Esophagus squamous epithelium (tissue), 5 donors: ENCODE data around the gene KL. TPM values are rescaled to one million over a fixed set of nuclear protein-coding genes. Genes with fewer than 3 reads are reported as not detected.

Experiments
- DNase-seq: peaks from one replicate; lab custom pipeline; 2025; lab: John Stamatoyannopoulos, UW
- H3K27ac ChIP-seq, 4 donors: fragments of 200-600 bp; sonication (generic); one replicate each; pipeline ENCODE4 v1.5.1; 2016 to 2019; ENCODE audit warnings: mild to moderate bottlenecking in 1 of 4
- H3K27me3 ChIP-seq, 4 donors: fragments of 200-600 bp; sonication (generic); 1 replicate in 3 of 4; 2 replicates in 1 of 4; pipeline versions ENCODE4 v1.5.1 to v1.6.0; 2017 to 2021; ENCODE audit warnings: antibody characterized with exemption in 1 of 4
- H3K36me3 ChIP-seq, 3 donors: fragments of 200-600 bp; sonication (generic); one replicate each; pipeline ENCODE4 v1.5.1; 2016 to 2019
- H3K4me1 ChIP-seq, 3 donors: fragments of 200-600 bp; sonication (generic); one replicate each; pipeline ENCODE4 v1.5.1; 2017 to 2019
- H3K4me3 ChIP-seq, 4 donors: fragments of 200-600 bp; sonication (generic); 1 replicate in 3 of 4; 2 replicates in 1 of 4; pipeline ENCODE4 v1.5.1; 2016 to 2019; ENCODE audit warnings: mild to moderate bottlenecking in 2 of 4, moderate library complexity in 1 of 4
- H3K9me3 ChIP-seq, 3 donors: fragments of 200-600 bp; sonication (generic); one replicate each; pipeline ENCODE4 v1.5.1; 2016 to 2019
- POLR2A ChIP-seq, 4 donors: fragments of 450-650 bp; IDR thresholded peaks; one replicate each; pipeline ENCODE4 v1.6.1; 2017; ENCODE audit warnings: antibody characterized with exemption in 4 of 4, mild to moderate bottlenecking in 4 of 4, moderate library complexity in 3 of 4
- WGBS, 2 donors: methylation state at CpG; one replicate each; pipeline ENCODE4 v1.1.5; 2018; 5-methylcytosine and 5-hydroxymethylcytosine counted together
- intact Hi-C: fragments of 100-400 bp; cut with DNase I; formaldehyde crosslinking; loops from one replicate; pipeline ENCODE4 v1.15.0; 2022
- total RNA-seq, 4 donors: library from RNA; depleted of rRNA; stranded (reverse); fragments of >200 nt; gene quantifications; one replicate each; pipeline ENCODE4 v1.1.0, GENCODE V29; 2016
- TF ChIP-seq, protein P1 (sequence below), 6 experiments: fragments of 450-650 bp in 4 of 6; fragments of 200-600 bp in 2 of 6; sonication (generic) in 2 of 6; IDR thresholded peaks; one replicate each; pipeline ENCODE4 v1.5.1; 2016 to 2019; ENCODE audit warnings: antibody characterized with exemption in 6 of 6, mild to moderate bottlenecking in 4 of 6, moderate library complexity in 4 of 6
- donor health status: DM: yes; HTN: yes; CAD: no.

KL gene
- total RNA-seq, 4 donors from 2014 or later = 0.11 to 1.1 (median 0.82) TPM

DNA sequence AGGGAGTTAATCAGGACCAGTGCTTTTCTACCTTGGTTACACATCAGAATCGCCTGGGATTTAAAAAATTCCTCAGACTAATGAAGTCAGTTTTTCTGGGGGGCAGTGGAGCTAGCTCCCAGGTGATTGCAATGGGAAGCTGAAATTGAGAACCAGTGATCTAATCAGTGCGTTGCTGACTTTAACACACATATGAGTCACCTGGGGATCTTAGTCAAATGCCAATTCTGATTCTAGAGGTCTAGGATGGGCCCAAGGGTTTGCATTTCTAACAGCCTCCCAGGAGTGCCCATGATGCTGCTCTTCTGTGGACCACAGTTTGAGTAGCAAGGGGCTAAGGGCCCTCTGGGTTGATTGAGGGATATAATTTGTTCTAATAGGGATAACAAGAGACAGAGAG is 54.5 kb downstream of the KL start:
- no peak for TF ChIP-seq POLR2A (IDR thresholded peaks at IDR 0.05)
- TF ChIP-seq, protein P1, sequence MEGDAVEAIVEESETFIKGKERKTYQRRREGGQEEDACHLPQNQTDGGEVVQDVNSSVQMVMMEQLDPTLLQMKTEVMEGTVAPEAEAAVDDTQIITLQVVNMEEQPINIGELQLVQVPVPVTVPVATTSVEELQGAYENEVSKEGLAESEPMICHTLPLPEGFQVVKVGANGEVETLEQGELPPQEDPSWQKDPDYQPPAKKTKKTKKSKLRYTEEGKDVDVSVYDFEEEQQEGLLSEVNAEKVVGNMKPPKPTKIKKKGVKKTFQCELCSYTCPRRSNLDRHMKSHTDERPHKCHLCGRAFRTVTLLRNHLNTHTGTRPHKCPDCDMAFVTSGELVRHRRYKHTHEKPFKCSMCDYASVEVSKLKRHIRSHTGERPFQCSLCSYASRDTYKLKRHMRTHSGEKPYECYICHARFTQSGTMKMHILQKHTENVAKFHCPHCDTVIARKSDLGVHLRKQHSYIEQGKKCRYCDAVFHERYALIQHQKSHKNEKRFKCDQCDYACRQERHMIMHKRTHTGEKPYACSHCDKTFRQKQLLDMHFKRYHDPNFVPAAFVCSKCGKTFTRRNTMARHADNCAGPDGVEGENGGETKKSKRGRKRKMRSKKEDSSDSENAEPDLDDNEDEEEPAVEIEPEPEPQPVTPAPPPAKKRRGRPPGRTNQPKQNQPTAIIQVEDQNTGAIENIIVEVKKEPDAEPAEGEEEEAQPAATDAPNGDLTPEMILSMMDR (IDR thresholded peaks at IDR 0.05) = no peak
- no peak for DNase-seq
- 67 to 86% methylated on average over 2 of the region's 2 CpGs for WGBS, 2 donors
- H3K4me3 ChIP-seq = no peak overlapping the region
- H3K36me3 ChIP-seq = peaks cover 0 to 3% (median 0%) of the 10 kb centered on the region in 3 donors
- intact Hi-C loops = no loop called here
- H3K9me3 ChIP-seq = no peaks in the 10 kb centered on the region
- no peaks in the 10 kb centered on the region for H3K27me3 ChIP-seq
- H3K27ac ChIP-seq = no peak overlapping the region
- H3K4me1 ChIP-seq = no peaks in the 10 kb centered on the region

DNA sequence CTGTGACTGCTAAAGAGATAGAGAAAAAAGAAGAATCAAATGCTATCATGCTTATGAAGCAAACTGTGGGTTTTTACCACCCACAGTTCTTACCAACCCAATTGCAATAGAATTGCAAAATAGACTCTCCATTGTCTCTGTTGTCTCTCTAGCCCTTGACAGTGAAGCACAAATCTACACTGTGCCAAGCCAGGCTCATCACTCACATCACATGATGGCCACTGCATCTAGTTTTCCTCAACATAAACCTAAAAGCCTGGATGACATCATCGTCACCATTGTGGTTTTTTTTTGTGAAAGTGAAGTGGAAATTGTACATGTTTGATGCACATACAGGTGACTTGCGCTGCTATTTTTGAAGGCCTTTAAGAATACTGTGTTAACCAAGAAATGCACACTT is 56.1 kb downstream of the KL start:
- DNase-seq = no peak
- TF ChIP-seq, protein P1 (IDR thresholded peaks at IDR 0.05) = no peak
- TF ChIP-seq POLR2A (IDR thresholded peaks at IDR 0.05) = no peak
- Histone ChIP-seq H3K27me3 (no peaks in the 10 kb centered on the region), H3K9me3 (no peaks in the 10 kb centered on the region), H3K4me1 (no peaks in the 10 kb centered on the region), H3K27ac (no peak overlapping the region), H3K36me3 (no peaks in the 10 kb centered on the region), H3K4me3 (no peak overlapping the region)
- intact Hi-C loops = no loop called here
- 83 to 87% methylated on average over 2 of the region's 2 CpGs for WGBS, 2 donors

DNA sequence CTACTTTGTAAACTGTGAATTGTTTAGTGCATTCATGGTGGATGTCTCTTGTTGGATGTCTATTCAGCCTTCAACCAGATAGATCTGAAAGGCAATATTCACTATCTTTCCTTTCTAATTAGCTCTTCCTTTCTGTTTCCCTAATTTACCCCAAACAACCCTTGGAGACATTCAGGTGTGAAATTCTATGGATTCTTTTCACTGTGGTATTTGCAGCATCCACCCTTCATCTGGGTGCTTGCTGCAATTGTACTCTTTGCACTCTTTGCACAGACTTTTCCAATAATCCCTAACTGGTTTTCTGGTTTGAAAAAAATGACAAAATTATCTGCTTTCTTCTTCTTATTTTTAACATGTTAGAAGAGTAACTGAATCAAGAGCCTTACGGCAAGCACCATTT is 56.5 kb downstream of the KL start:
- Histone ChIP-seq H3K27ac (no peak overlapping the region), H3K4me3 (no peak overlapping the region), H3K27me3 (no peaks in the 10 kb centered on the region), H3K9me3 (no peaks in the 10 kb centered on the region), H3K4me1 (no peaks in the 10 kb centered on the region), H3K36me3 (no peaks in the 10 kb centered on the region)
- TF ChIP-seq, protein P1 (IDR thresholded peaks at IDR 0.05) = no peak
- no peak for TF ChIP-seq POLR2A (IDR thresholded peaks at IDR 0.05)
- intact Hi-C loops = no loop called here
- WGBS, 2 donors = 95 to 100% methylated on average over 1 of the region's 1 CpG
- no peak for DNase-seq

DNA sequence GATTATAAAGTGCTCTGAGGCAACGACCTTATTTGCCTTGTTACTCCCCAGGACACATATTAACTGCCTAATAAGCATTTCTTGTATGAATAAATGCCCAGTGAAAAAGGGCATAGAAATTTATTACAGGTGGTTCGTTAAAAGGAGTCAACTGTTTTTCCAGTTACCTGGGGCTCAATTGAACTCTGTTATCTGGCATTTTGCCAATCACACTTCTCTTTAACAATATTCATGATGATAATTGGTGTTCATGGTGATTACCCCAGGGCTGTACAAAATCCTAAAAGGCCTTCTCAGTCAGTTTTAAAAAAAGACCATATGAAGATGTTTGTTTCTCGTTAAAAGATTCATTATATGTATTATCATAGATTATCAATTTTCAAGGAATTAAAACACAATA is 57.1 kb downstream of the KL start:
- Histone ChIP-seq H3K4me3 (no peak overlapping the region), H3K36me3 (no peaks in the 10 kb centered on the region), H3K27me3 (no peaks in the 10 kb centered on the region), H3K4me1 (no peaks in the 10 kb centered on the region), H3K27ac (no peak overlapping the region), H3K9me3 (no peaks in the 10 kb centered on the region)
- 76 to 81% methylated on average over 3 of the region's 3 CpGs for WGBS, 2 donors
- DNase-seq = no peak
- intact Hi-C loops = no loop called here
- TF ChIP-seq, protein P1 (IDR thresholded peaks at IDR 0.05) = no peak
- TF ChIP-seq POLR2A (IDR thresholded peaks at IDR 0.05) = no peak

DNA sequence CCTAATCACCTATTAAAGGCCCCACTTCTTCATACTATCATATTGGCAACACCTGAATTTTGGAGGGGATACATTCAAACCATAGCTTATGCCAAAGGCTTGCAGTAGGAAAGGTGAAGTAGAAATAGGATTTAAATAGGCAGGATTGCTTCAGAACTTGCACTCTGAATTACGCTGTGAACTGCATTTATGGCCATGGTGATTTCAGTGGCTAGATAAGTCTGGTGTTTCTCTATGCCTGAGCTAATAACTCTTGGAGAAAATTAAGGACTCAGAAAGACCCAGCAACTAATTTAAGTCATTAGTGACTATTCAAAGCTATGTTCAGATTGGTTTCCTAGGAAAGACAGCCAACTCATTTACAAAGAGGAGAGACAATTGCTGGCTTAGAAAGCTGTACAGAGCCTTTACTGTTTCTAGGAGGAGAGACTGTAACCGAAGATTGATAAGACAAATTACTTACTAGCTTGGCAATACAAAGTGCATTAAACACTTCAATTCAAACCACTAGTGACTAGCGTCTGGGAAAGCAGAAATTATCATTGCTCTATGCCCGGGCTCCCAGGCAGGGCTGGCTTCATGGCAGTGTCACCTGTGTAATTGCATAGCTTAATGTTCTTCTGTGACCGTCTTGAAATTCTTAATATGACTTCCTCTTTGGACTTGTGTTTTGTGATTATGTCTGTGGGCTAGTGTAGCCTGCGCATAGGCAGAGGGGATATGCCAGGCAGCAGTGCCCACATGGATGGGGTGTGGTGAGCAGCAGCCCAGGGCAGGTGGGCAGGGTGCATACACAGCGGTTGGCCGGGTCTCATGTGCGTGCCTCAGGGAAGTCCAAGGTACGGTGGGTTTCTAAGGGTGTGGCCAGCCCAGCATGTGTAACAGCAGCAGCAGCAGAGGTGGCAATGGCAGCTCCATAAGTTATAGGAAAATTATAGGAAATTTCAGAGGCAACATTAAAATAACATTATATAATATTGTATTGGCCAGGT is 60.1 kb downstream of the KL start:
- intact Hi-C loops = no loop called here
- no peaks in the 10 kb centered on the region for H3K27me3 ChIP-seq
- no peak for DNase-seq
- no peaks in the 10 kb centered on the region for H3K36me3 ChIP-seq
- H3K4me3 ChIP-seq = no peak overlapping the region
- TF ChIP-seq POLR2A (IDR thresholded peaks at IDR 0.05) = no peak
- TF ChIP-seq, protein P1 (IDR thresholded peaks at IDR 0.05) = no peak
- H3K9me3 ChIP-seq = no peaks in the 10 kb centered on the region
- H3K27ac ChIP-seq = no peak overlapping the region
- H3K4me1 ChIP-seq = no peaks in the 10 kb centered on the region
- 88 to 89% methylated on average over 7 to 10 of the region's 10 CpGs for WGBS, 2 donors
